Mesenteric fat pad (tissue), 1 donor: ENCODE results near the gene GSTO2. TPM values are rescaled to one million over a fixed set of nuclear protein-coding genes. Genes with fewer than 3 reads are reported as not detected.

Source experiments
- DNase-seq: peaks from one replicate; pipeline ENCODE4 v3.0.0-alpha.2; 2020; ENCODE audit warnings: low spot score
- total RNA-seq: library from RNA; stranded (reverse); fragmentation: NEBNext Ultra II Directional; extraction: Animal tissue kit (Norgen Biotek cat#: 25700); gene quantifications from one replicate; pipeline ENCODE4 v1.2.1, GENCODE V29; 2021
- donor health status: DM: yes; HTN: yes; CAD: no.

GSTO2 gene
- total RNA-seq, 1 donor from 2014 or later = 0.45 TPM

- peak; percentile 51 for DNase-seq
Observed at GRCh38 chr10:104307576-104308438, 38.8 kb downstream of the GSTO2 start.

GRCh38 chr10:104308439-104308903, 39.5 kb downstream of the GSTO2 start:
- DNase-seq = no peak

- DNase-seq = peak; percentile 90
Observed at GRCh38 chr10:104309980-104310978, 41.3 kb downstream of the GSTO2 start.

- DNase-seq = peak; percentile 62
Observed at GRCh38 chr10:104311184-104311720, 42.3 kb downstream of the GSTO2 start.

GRCh38 chr10:104314591-104315485, 45.9 kb downstream of the GSTO2 start:
- DNase-seq = no peak

- no peak for DNase-seq
Observed at GRCh38 chr10:104315486-104315921, 46.5 kb downstream of the GSTO2 start.

GRCh38 chr10:104316321-104317099, 47.5 kb downstream of the GSTO2 start:
- no peak for DNase-seq

- DNase-seq = no peak
Observed at GRCh38 chr10:104317269-104317710, 48.3 kb downstream of the GSTO2 start.

GRCh38 chr10:104317726-104318299, 48.8 kb downstream of the GSTO2 start:
- no peak for DNase-seq

GRCh38 chr10:104318326-104318725, 49.3 kb downstream of the GSTO2 start:
- DNase-seq = no peak

GRCh38 chr10:104318810-104319741, 50.1 kb downstream of the GSTO2 start:
- DNase-seq = no peak

- no peak for DNase-seq
Observed at GRCh38 chr10:104321226-104321625, 52.2 kb downstream of the GSTO2 start.

GRCh38 chr10:104321725-104322415, 52.9 kb downstream of the GSTO2 start:
- no peak for DNase-seq

- peak; percentile 84 for DNase-seq
Observed at GRCh38 chr10:104322416-104322782, 53.4 kb downstream of the GSTO2 start.

GRCh38 chr10:104323085-104323484, 54.1 kb downstream of the GSTO2 start:
- peak; percentile 30 for DNase-seq

GRCh38 chr10:104323760-104324201, 54.8 kb downstream of the GSTO2 start:
- DNase-seq = peak; percentile 78

GRCh38 chr10:104324221-104324686, 55.3 kb downstream of the GSTO2 start:
- peak; percentile 89 for DNase-seq
